ENCODE results near the gene AATK.

GRCh38 chr17:81202318-81202717, 36.3 kb upstream of the AATK start:
- no peak for TF ChIP-seq EZH2 (IDR thresholded peaks at IDR 0.05; ENCODE audit: low read depth, unreplicated experiment)
- TF ChIP-seq CTCF (conservative IDR thresholded peaks at IDR 0.05; ENCODE audit: low read depth in 2 of 2) = no peak
- TF ChIP-seq POLR2AphosphoS5 (IDR thresholded peaks at IDR 0.05; ENCODE audit: low read depth) = no peak
- TF ChIP-seq, protein P1, sequence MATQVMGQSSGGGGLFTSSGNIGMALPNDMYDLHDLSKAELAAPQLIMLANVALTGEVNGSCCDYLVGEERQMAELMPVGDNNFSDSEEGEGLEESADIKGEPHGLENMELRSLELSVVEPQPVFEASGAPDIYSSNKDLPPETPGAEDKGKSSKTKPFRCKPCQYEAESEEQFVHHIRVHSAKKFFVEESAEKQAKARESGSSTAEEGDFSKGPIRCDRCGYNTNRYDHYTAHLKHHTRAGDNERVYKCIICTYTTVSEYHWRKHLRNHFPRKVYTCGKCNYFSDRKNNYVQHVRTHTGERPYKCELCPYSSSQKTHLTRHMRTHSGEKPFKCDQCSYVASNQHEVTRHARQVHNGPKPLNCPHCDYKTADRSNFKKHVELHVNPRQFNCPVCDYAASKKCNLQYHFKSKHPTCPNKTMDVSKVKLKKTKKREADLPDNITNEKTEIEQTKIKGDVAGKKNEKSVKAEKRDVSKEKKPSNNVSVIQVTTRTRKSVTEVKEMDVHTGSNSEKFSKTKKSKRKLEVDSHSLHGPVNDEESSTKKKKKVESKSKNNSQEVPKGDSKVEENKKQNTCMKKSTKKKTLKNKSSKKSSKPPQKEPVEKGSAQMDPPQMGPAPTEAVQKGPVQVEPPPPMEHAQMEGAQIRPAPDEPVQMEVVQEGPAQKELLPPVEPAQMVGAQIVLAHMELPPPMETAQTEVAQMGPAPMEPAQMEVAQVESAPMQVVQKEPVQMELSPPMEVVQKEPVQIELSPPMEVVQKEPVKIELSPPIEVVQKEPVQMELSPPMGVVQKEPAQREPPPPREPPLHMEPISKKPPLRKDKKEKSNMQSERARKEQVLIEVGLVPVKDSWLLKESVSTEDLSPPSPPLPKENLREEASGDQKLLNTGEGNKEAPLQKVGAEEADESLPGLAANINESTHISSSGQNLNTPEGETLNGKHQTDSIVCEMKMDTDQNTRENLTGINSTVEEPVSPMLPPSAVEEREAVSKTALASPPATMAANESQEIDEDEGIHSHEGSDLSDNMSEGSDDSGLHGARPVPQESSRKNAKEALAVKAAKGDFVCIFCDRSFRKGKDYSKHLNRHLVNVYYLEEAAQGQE (IDR thresholded peaks at IDR 0.05; ENCODE audit: unreplicated experiment) = no peak
- TF ChIP-seq EZH2phosphoT487 (IDR thresholded peaks at IDR 0.05; ENCODE audit: unreplicated experiment) = no peak
- TF ChIP-seq NANOG (IDR thresholded peaks at IDR 0.05; ENCODE audit: borderline replicate concordance) = no peak

Data from GM23338 (cell line).